Measurements from ENCODE around the gene HOMER2. TPM values are rescaled to one million over a fixed set of nuclear protein-coding genes. Genes with fewer than 3 reads are reported as not detected.

The HOMER2 gene
- total RNA-seq, 1 donor from 2014 or later = 22.0 TPM

DNA sequence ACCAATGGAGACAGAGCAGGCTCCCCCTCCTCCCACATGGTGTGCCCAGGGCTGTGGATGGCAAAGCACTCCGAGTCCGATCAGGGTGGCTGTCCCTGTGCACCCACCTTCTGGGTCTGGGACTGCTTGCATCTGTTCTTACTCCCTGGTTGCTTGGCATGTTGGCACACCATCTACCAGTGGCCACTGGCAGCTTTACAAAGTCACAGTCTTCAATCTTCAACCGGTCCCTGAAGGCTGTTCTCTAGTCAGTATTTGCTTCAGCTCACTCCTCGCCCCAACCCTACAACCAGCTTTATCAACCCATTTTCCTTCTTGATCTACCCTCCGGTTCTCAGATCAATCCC, 14.8 kb downstream of the HOMER2 start:
- H3K4me3 ChIP-seq = no peak overlapping the region
- no peaks in the 10 kb centered on the region for H3K9me3 ChIP-seq
- DNase-seq (ENCODE audit: low spot score in 2 of 2) = no peak
- intact Hi-C loops (cut with DNase I) = no loop called here
- H3K36me3 ChIP-seq = no peaks in the 10 kb centered on the region
- TF ChIP-seq, protein P1, sequence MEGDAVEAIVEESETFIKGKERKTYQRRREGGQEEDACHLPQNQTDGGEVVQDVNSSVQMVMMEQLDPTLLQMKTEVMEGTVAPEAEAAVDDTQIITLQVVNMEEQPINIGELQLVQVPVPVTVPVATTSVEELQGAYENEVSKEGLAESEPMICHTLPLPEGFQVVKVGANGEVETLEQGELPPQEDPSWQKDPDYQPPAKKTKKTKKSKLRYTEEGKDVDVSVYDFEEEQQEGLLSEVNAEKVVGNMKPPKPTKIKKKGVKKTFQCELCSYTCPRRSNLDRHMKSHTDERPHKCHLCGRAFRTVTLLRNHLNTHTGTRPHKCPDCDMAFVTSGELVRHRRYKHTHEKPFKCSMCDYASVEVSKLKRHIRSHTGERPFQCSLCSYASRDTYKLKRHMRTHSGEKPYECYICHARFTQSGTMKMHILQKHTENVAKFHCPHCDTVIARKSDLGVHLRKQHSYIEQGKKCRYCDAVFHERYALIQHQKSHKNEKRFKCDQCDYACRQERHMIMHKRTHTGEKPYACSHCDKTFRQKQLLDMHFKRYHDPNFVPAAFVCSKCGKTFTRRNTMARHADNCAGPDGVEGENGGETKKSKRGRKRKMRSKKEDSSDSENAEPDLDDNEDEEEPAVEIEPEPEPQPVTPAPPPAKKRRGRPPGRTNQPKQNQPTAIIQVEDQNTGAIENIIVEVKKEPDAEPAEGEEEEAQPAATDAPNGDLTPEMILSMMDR (IDR thresholded peaks at IDR 0.05) = no peak
- no peaks in the 10 kb centered on the region for H3K4me1 ChIP-seq
- no peak overlapping the region for H3K27ac ChIP-seq
- no peaks in the 10 kb centered on the region for H3K27me3 ChIP-seq

DNA sequence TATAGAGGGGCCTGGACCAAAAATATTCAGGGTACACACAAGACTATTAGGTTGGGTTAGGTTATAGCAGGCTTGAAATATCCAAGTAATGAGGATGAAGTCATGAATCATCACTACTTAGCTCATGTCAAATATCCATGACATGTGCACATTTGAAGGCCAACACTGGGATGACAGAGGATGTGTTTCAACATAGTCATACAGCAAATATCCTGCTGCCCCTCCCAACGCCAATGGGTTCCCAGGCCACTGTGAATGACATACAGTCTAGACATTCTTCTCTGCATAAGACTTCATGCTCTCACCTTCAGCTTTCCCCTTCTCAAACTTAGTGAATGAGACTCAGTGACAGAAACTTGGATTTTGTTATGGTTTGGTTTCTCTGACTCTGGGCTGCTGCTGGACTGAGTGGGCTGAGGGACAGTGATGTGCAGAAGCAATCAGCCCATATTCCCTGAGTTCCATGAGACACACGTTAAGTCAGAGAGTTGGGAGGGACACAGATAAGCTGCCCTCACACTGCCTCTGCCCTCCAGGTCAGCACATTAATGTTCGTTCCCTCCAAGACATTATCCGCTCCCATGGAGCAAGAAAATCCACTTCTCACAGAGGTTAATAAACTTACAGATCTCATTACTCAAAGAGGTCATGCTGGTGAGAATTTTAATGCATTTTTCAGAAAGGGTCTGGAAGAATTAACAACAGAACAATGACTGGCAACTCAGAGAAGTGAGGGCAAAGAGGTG, 15.4 kb downstream of the HOMER2 start:
- no peak for DNase-seq (ENCODE audit: low spot score in 2 of 2)
- no peak overlapping the region for H3K4me3 ChIP-seq
- TF ChIP-seq, protein P1 (IDR thresholded peaks at IDR 0.05) = no peak

DNA sequence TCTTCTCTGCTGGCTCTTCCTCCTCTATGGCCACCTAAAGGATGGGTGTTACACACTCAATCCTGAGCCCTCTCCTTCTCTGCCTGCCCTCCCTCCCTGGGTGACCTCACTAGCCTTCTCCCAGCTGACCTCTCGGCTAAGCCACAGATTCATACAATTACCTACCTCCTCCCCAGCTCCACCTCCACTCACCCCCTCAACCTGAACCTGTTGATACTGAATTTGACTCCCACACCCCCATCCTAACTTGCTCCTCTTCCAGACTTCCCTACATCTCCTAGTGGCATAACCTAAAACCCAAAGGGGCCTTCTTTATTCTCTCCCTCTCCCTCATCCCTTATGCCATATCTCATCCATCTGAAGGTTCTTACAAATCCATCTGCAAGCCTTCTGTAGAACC, 17.1 kb downstream of the HOMER2 start:
- H3K4me3 ChIP-seq = no peak overlapping the region
- H3K27me3 ChIP-seq = no peaks in the 10 kb centered on the region
- TF ChIP-seq, protein P1 (IDR thresholded peaks at IDR 0.05) = no peak
- H3K9me3 ChIP-seq = no peaks in the 10 kb centered on the region
- intact Hi-C loops (cut with DNase I) = no loop called here
- H3K36me3 ChIP-seq = no peaks in the 10 kb centered on the region
- no peak for DNase-seq (ENCODE audit: low spot score in 2 of 2)
- H3K27ac ChIP-seq = no peak overlapping the region
- no peaks in the 10 kb centered on the region for H3K4me1 ChIP-seq

More for the DNA sequence above, 15.4 kb downstream of the HOMER2 start:
- Histone ChIP-seq H3K4me1 (no peaks in the 10 kb centered on the region), H3K36me3 (no peaks in the 10 kb centered on the region), H3K27me3 (no peaks in the 10 kb centered on the region), H3K9me3 (no peaks in the 10 kb centered on the region), H3K27ac (no peak overlapping the region)
- intact Hi-C loops (cut with DNase I) = no loop called here

DNA sequence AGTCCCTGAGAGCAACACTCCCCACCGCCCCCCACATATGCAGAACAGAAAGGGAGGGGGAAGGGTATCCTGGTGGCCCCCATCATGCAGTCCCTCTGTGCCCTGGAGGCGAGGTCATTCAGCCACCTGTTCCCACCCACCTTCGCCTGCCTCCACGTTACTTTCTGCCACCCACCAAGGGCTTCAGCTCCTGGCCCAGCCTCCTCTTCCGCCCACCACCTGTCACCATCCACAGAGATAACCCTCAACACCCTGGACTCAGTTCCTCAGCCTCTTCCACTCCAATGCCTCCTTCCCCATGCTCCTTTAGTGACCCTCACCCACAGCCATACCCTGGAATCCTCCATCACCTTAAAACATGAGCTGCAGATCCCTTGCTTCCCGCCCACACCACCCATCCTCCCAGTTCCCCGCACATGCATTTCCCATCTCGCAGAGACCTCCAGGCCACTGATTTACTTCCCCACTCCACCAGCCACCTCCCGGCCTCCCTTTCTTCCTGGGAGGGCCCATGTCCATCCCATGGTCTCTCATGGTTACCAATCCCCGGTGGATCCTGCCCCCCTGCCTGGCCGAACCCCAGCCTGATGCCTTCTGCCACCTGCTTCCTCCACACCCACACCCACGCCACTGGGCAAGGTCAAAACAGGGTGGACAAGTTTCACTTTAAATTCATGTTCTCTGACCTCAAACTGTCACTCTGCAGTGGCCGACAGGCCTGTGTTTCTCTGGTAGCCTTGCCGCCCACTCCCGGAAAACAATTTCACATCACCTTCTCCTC, 18.2 kb downstream of the HOMER2 start:
- Histone ChIP-seq H3K27me3 (no peaks in the 10 kb centered on the region), H3K4me3 (no peak overlapping the region), H3K4me1 (no peaks in the 10 kb centered on the region), H3K9me3 (no peaks in the 10 kb centered on the region), H3K36me3 (no peaks in the 10 kb centered on the region), H3K27ac (no peak overlapping the region)
- TF ChIP-seq, protein P1 (IDR thresholded peaks at IDR 0.05) = no peak
- no peak for DNase-seq (ENCODE audit: low spot score in 2 of 2)
- intact Hi-C loops (cut with DNase I) = no loop called here

DNA sequence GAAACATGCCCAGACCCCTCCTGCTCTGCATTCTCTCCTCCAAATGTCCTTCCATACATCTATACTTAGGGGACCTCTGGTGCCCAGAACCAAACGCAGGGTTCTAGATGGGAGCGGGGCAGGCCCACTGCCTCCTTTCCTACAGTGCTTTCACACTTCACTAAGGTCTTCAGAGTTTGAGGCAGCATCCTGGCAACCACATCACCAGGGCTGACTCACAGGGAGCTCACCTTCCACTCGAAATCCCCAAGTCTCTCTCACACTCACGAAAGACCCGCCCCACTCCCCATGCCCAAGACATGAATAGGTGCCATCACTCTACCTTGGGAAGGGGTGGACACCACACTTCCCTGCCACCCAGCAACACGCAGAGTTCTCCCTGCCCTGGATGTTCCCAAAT, 18.9 kb downstream of the HOMER2 start:
- Histone ChIP-seq H3K36me3 (no peaks in the 10 kb centered on the region), H3K27me3 (no peaks in the 10 kb centered on the region), H3K9me3 (no peaks in the 10 kb centered on the region), H3K27ac (no peak overlapping the region), H3K4me3 (no peak overlapping the region), H3K4me1 (no peaks in the 10 kb centered on the region)
- TF ChIP-seq, protein P1 (IDR thresholded peaks at IDR 0.05) = no peak
- intact Hi-C loops (cut with DNase I) = no loop called here
- no peak for DNase-seq (ENCODE audit: low spot score in 2 of 2)
